ENCODE results near the gene ZNF823.
A peak's percentile ranks its signal among the peaks of the same experiment; 100 is the strongest.

Gene ZNF823

GRCh38 chr19:11738746-11739620 is at the start of gene ZNF823:
TSS of gene ZNF823 (minus strand) at chr19:11738946. CDS start at chr19:11738819, 127 bp downstream.
- TF ChIP-seq MAX (IDR thresholded peaks at IDR 0.05; ENCODE audit: low read depth, low read length) (0 out of 2 replicates have a peak, but pooled peaks have one; percentile 5), MYC (IDR thresholded peaks at IDR 0.05; ENCODE audit: low read depth, low read length) (no peak), CTCF (IDR thresholded peaks at IDR 0.05; ENCODE audit: low read depth, low read length) (no peak), POLR2A (IDR thresholded peaks at IDR 0.05; ENCODE audit: extremely low read depth, insufficient read length) (peak; percentile 76)
- peak within 1 kb of the TSS; percentile 76 for H3K4me3 ChIP-seq (ENCODE audit: low read depth, low read length)
- DNase-seq (ENCODE audit: low read depth): peak; percentile 98

GRCh38 chr19:11787536-11787935 is 48.8 kb upstream of the ZNF823 start:
- no peak for DNase-seq (ENCODE audit: low read depth)
- H3K4me3 ChIP-seq (ENCODE audit: low read depth, low read length): no peak overlapping the region
- no peak for TF ChIP-seq MYC (IDR thresholded peaks at IDR 0.05; ENCODE audit: low read depth, low read length)
- no peak for TF ChIP-seq CTCF (IDR thresholded peaks at IDR 0.05; ENCODE audit: low read depth, low read length)
- TF ChIP-seq POLR2A (IDR thresholded peaks at IDR 0.05; ENCODE audit: extremely low read depth, insufficient read length): no peak
- no peak for TF ChIP-seq MAX (IDR thresholded peaks at IDR 0.05; ENCODE audit: low read depth, low read length)

- DNase-seq (ENCODE audit: low read depth): no peak
Observed at GRCh38 chr19:11784356-11784755, 45.6 kb upstream of the ZNF823 start.

GRCh38 chr19:11783767-11784166 is 45.0 kb upstream of the ZNF823 start:
- H3K4me3 ChIP-seq (ENCODE audit: low read depth, low read length): no peak overlapping the region
- TF ChIP-seq MYC (IDR thresholded peaks at IDR 0.05; ENCODE audit: low read depth, low read length): no peak
- no peak for TF ChIP-seq CTCF (IDR thresholded peaks at IDR 0.05; ENCODE audit: low read depth, low read length)
- no peak for TF ChIP-seq MAX (IDR thresholded peaks at IDR 0.05; ENCODE audit: low read depth, low read length)
- TF ChIP-seq POLR2A (IDR thresholded peaks at IDR 0.05; ENCODE audit: extremely low read depth, insufficient read length): no peak
- no peak for DNase-seq (ENCODE audit: low read depth)

More at GRCh38 chr19:11784356-11784755, 45.6 kb upstream of the ZNF823 start:
- H3K4me3 ChIP-seq (ENCODE audit: low read depth, low read length): no peak overlapping the region
- TF ChIP-seq MYC (IDR thresholded peaks at IDR 0.05; ENCODE audit: low read depth, low read length) (no peak), POLR2A (IDR thresholded peaks at IDR 0.05; ENCODE audit: extremely low read depth, insufficient read length) (no peak), MAX (IDR thresholded peaks at IDR 0.05; ENCODE audit: low read depth, low read length) (no peak), CTCF (IDR thresholded peaks at IDR 0.05; ENCODE audit: low read depth, low read length) (no peak)

GRCh38 chr19:11781295-11782057 is 42.7 kb upstream of the ZNF823 start:
- TF ChIP-seq MYC (IDR thresholded peaks at IDR 0.05; ENCODE audit: low read depth, low read length) (no peak), CTCF (IDR thresholded peaks at IDR 0.05; ENCODE audit: low read depth, low read length) (no peak), POLR2A (IDR thresholded peaks at IDR 0.05; ENCODE audit: extremely low read depth, insufficient read length) (no peak), MAX (IDR thresholded peaks at IDR 0.05; ENCODE audit: low read depth, low read length) (no peak)
- no peak overlapping the region for H3K4me3 ChIP-seq (ENCODE audit: low read depth, low read length)
- no peak for DNase-seq (ENCODE audit: low read depth)

All from NB4 (cell line).